HepG2 (cell line): Measurements from ENCODE around the gene CES3. TPM values are rescaled to one million over a fixed set of nuclear protein-coding genes. Genes with fewer than 3 reads are reported as not detected.

Experiments used
- DNMT3B ChIP-seq: conservative IDR thresholded peaks from 2 replicates; pipeline ENCODE4 v1.6.1; 2016; ENCODE audit warnings: missing biosample characterization, control low read depth
- EHMT2 ChIP-seq: fragments of 200-600 bp; sonication (generic); IDR thresholded peaks from 2 replicates; pipeline ENCODE4 v1.7.0; 2017; ENCODE audit warnings: antibody characterized with exemption, low read depth, low read length, borderline replicate concordance
- RAD51 ChIP-seq: fragments of 450-650 bp; IDR thresholded peaks from 2 replicates; pipeline ENCODE4 v1.6.1; 2016; ENCODE audit warnings: borderline replicate concordance
- SCMH1 ChIP-seq: sonication (generic); formaldehyde crosslinking; IDR thresholded peaks from 2 replicates; pipeline ENCODE4 v1.9.0; 2021; ENCODE audit warnings: missing genetic modification reagents, mild to moderate bottlenecking, borderline replicate concordance
- SMC3 ChIP-seq: IDR thresholded peaks from 2 replicates; pipeline ENCODE4 v1.6.1; 2011; ENCODE audit warnings: low read length, improper control_type of control experiment
- TBL1XR1 ChIP-seq: fragments of 150-350 bp; IDR thresholded peaks from 2 replicates; pipeline ENCODE4 v1.6.1; 2014; ENCODE audit warnings: borderline replicate concordance, low read length; ENCODE audit not compliant: partially characterized antibody
- TFAP4 ChIP-seq: sonication (generic); IDR thresholded peaks from 2 replicates; pipeline ENCODE4 v1.6.1; 2016; ENCODE audit warnings: low read depth, borderline replicate concordance
- WIZ ChIP-seq: sonication (generic); formaldehyde crosslinking; IDR thresholded peaks from 2 replicates; pipeline ENCODE4 v1.5.1; 2020; ENCODE audit warnings: mild to moderate bottlenecking, missing genetic modification reagents
- ZMYM4 ChIP-seq: sonication (generic); formaldehyde crosslinking; IDR thresholded peaks from 2 replicates; pipeline ENCODE4 v1.8.1; 2023; ENCODE audit warnings: mild to moderate bottlenecking, missing genetic modification reagents
- ZNF205 ChIP-seq: IDR thresholded peaks from 2 replicates; pipeline ENCODE4 v1.6.1; 2018; ENCODE audit warnings: missing biosample characterization, missing genetic modification reagents
- ZNF253 ChIP-seq: sonication (generic); formaldehyde crosslinking; IDR thresholded peaks from 2 replicates; pipeline ENCODE4 v1.8.0; 2022; ENCODE audit warnings: mild to moderate bottlenecking, missing genetic modification reagents, borderline replicate concordance
- ZNF367 ChIP-seq: sonication (generic); formaldehyde crosslinking; IDR thresholded peaks from 2 replicates; pipeline ENCODE4 v1.4.0; 2020; ENCODE audit warnings: missing genetic modification reagents, borderline replicate concordance
- ZNF414 ChIP-seq: sonication (generic); formaldehyde crosslinking; IDR thresholded peaks from 2 replicates; pipeline ENCODE4 v1.5.0; 2020; ENCODE audit warnings: missing genetic modification reagents
- ZNF431 ChIP-seq: sonication (generic); formaldehyde crosslinking; IDR thresholded peaks from 2 replicates; pipeline ENCODE4 v1.9.0; 2022; ENCODE audit warnings: missing genetic modification reagents, low read depth, mild to moderate bottlenecking, borderline replicate concordance
- ZNF609 ChIP-seq: sonication (generic); formaldehyde crosslinking; IDR thresholded peaks from 2 replicates; pipeline ENCODE4 v1.4.0; 2020; ENCODE audit warnings: mild to moderate bottlenecking, missing genetic modification reagents, borderline replicate concordance
- ZNF883 ChIP-seq: sonication (generic); formaldehyde crosslinking; IDR thresholded peaks from 2 replicates; pipeline ENCODE4 v1.5.1; 2020; ENCODE audit warnings: mild to moderate bottlenecking, missing genetic modification reagents; ENCODE audit errors: not compliant biosample characterization
- polyA plus RNA-seq, 8 experiments: library from polyadenylated mRNA; depleted of rRNA in 3 of 8; stranded (reverse) in 7 of 8; unstranded in 1 of 8; fragments of >200 nt; fragmentation: Illumina TruSeq in 4 of 8; extraction: Trizol in 4 of 8; gene quantifications; 2 replicates each; pipeline versions ENCODE4 v1.2.1 to v1.2.3, GENCODE V29; 2011 to 2016; ENCODE audit warnings: low read depth in 4 of 8, missing spikeins in 1 of 8, mixed read lengths in 1 of 8; ENCODE audit not compliant: insufficient read depth in 1 of 8
- total RNA-seq, 5 experiments: library from RNA; depleted of rRNA; stranded (reverse); fragments of >200 nt; fragmentation: Illumina TruSeq; extraction: Trizol; gene quantifications; 2 replicates each; pipeline ENCODE4 v1.2.3, GENCODE V29; 2016; ENCODE audit warnings: low read depth in 1 of 5
- TF ChIP-seq, protein P1 (sequence below): sonication (generic); formaldehyde crosslinking; conservative IDR thresholded peaks from 2 replicates; pipeline ENCODE4 v1.4.0; 2020; ENCODE audit warnings: mild to moderate bottlenecking, missing genetic modification reagents, moderate library complexity
- TF ChIP-seq, protein P2 (sequence below): sonication (generic); formaldehyde crosslinking; IDR thresholded peaks from 2 replicates; pipeline ENCODE4 v1.5.0; 2020; ENCODE audit warnings: mild to moderate bottlenecking, missing genetic modification reagents

CES3 gene
- total and polyA plus RNA-seq, 2 of the 13 experiments (the other 11 are each of a cell fraction or from before 2014, with no cell fraction given), result 6.6 to 17.4 TPM

DNA sequence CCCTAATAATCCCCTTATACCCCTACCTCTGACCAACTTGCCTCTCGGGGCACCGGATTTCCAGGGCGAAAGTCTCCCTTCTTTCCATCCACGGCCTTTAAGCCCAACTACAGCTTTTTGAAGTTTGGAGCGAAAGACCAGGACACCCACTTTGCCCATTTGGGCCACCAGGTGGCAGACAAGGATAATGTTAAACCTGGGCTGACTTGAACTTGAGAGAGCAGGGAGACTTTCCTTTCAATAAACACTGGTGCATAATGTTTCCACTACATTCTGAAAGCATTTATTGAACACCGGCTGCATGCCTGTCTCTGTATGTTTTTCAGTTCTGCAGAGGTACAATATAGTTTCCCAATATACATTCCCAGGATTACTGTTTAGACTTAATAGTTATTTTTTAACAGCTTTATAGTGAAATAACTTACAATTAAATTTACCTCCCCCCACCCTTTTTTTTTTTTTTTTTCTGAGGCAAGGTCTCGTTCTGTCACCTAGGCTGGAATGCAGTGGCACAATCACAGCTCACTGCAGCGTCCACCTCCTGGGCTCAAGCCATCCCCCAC, 6.9 kb upstream of the CES3 start (continued):
- TF ChIP-seq ZNF431, result no peak
- TF ChIP-seq TBL1XR1, result no peak
- TF ChIP-seq SCMH1, result no peak
- no peak for TF ChIP-seq ZNF367 (CRISPR knock-in tag)
- TF ChIP-seq SMC3, result peak; percentile 93
- TF ChIP-seq ZNF883 (CRISPR knock-in tag), result no peak
- no peak for TF ChIP-seq WIZ
- TF ChIP-seq EHMT2, result no peak
- no peak for TF ChIP-seq ZNF205 (CRISPR knock-in tag)
- no peak for TF ChIP-seq ZNF253 (CRISPR knock-in tag)
- no peak for TF ChIP-seq RAD51
- TF ChIP-seq, protein P1, sequence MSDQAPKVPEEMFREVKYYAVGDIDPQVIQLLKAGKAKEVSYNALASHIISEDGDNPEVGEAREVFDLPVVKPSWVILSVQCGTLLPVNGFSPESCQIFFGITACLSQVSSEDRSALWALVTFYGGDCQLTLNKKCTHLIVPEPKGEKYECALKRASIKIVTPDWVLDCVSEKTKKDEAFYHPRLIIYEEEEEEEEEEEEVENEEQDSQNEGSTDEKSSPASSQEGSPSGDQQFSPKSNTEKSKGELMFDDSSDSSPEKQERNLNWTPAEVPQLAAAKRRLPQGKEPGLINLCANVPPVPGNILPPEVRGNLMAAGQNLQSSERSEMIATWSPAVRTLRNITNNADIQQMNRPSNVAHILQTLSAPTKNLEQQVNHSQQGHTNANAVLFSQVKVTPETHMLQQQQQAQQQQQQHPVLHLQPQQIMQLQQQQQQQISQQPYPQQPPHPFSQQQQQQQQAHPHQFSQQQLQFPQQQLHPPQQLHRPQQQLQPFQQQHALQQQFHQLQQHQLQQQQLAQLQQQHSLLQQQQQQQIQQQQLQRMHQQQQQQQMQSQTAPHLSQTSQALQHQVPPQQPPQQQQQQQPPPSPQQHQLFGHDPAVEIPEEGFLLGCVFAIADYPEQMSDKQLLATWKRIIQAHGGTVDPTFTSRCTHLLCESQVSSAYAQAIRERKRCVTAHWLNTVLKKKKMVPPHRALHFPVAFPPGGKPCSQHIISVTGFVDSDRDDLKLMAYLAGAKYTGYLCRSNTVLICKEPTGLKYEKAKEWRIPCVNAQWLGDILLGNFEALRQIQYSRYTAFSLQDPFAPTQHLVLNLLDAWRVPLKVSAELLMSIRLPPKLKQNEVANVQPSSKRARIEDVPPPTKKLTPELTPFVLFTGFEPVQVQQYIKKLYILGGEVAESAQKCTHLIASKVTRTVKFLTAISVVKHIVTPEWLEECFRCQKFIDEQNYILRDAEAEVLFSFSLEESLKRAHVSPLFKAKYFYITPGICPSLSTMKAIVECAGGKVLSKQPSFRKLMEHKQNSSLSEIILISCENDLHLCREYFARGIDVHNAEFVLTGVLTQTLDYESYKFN (CRISPR knock-in tag), result 0 out of 2 replicates have a peak, but pooled peaks have one; percentile 25
- TF ChIP-seq DNMT3B (CRISPR knock-in tag), result no peak
- TF ChIP-seq ZMYM4, result no peak
- no peak for TF ChIP-seq ZNF414
- TF ChIP-seq, protein P2, sequence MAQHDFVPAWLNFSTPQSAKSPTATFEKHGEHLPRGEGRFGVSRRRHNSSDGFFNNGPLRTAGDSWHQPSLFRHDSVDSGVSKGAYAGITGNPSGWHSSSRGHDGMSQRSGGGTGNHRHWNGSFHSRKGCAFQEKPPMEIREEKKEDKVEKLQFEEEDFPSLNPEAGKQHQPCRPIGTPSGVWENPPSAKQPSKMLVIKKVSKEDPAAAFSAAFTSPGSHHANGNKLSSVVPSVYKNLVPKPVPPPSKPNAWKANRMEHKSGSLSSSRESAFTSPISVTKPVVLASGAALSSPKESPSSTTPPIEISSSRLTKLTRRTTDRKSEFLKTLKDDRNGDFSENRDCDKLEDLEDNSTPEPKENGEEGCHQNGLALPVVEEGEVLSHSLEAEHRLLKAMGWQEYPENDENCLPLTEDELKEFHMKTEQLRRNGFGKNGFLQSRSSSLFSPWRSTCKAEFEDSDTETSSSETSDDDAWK (CRISPR knock-in tag), result no peak
- no peak for TF ChIP-seq ZNF609 (CRISPR knock-in tag)
- no peak for TF ChIP-seq TFAP4
